ENCODE data around the gene POR. TPM values are rescaled to one million over a fixed set of nuclear protein-coding genes. Genes with fewer than 3 reads are reported as not detected.

POR gene
- total and polyA plus RNA-seq, 2 of the 13 experiments (the other 11 are each of a cell fraction or from before 2014, with no cell fraction given) = 145 to 266 TPM

DNA sequence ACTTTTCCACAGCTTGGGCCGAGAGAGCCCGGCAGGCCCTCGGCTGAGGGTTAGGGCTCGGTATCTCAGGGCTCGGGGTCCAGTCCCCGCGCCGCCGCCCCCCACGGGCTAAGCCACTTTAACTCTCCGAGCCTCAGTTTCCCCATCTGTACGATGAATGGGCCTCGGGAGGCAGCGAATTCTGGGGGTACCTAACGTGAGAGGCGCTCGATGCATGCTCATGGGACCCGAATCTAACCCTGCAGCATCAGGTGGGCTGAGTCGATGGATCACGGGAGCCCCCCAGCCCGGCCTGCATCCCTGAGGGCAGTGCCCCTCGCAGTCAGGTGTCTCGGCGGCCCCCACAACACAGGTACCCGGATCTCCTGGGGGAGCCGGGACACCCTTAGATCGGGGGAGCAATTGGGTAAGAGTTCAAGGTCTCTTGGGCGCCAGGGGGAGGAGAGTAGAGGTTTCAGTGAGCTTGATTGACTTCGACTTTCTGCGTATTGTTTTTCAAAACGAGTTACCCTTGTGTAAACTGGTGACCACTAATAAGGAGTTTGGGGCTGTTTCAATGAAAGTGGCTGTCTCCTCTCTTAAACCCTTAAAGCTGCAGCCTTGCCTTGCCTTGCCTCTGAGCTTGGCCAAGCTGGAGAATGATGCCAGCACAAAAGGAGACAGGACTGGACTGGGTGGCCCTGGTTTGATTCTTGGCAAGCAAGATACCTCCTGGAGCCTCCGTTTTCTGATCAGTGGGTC lies 631 bp downstream of the POR start (continued):
- TF ChIP-seq ZNF274 (CRISPR knock-in tag; IDR thresholded peaks at IDR 0.05) (no peak), TBP (CRISPR knock-in tag; IDR thresholded peaks at IDR 0.05) (no peak), SALL1 (CRISPR knock-in tag; IDR thresholded peaks at IDR 0.05) (peak; percentile 17), ZNF782 (CRISPR knock-in tag; IDR thresholded peaks at IDR 0.05; ENCODE audit: borderline replicate concordance) (no peak), KDM5B (CRISPR knock-in tag; IDR thresholded peaks at IDR 0.05; ENCODE audit: borderline replicate concordance) (no peak), ZNF460 (CRISPR knock-in tag; IDR thresholded peaks at IDR 0.05; ENCODE audit: borderline replicate concordance) (no peak), CENPT (CRISPR knock-in tag; IDR thresholded peaks at IDR 0.05; ENCODE audit: low read depth) (0 out of 2 replicates have a peak, but pooled peaks have one; percentile 3), SP2 (CRISPR knock-in tag; IDR thresholded peaks at IDR 0.05) (no peak), ZFAT (CRISPR knock-in tag; conservative IDR thresholded peaks at IDR 0.05) (no peak), CEBPB (IDR thresholded peaks at IDR 0.05; ENCODE audit: borderline replicate concordance, low read depth, low read length) (no peak; the same call in 1 of the 2 replicates), ZNF251 (CRISPR knock-in tag; IDR thresholded peaks at IDR 0.05) (no peak), ZNF720 (CRISPR knock-in tag; IDR thresholded peaks at IDR 0.05) (no peak), ZNF20 (CRISPR knock-in tag; IDR thresholded peaks at IDR 0.05) (0 out of 2 replicates have a peak, but pooled peaks have one; percentile 5)
- TF ChIP-seq, protein P1, sequence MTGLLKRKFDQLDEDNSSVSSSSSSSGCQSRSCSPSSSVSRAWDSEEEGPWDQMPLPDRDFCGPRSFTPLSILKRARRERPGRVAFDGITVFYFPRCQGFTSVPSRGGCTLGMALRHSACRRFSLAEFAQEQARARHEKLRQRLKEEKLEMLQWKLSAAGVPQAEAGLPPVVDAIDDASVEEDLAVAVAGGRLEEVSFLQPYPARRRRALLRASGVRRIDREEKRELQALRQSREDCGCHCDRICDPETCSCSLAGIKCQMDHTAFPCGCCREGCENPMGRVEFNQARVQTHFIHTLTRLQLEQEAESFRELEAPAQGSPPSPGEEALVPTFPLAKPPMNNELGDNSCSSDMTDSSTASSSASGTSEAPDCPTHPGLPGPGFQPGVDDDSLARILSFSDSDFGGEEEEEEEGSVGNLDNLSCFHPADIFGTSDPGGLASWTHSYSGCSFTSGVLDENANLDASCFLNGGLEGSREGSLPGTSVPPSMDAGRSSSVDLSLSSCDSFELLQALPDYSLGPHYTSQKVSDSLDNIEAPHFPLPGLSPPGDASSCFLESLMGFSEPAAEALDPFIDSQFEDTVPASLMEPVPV (CRISPR knock-in tag; IDR thresholded peaks at IDR 0.05) = no peak; the same call in 1 of the 2 replicates
- TF ChIP-seq, protein P2, sequence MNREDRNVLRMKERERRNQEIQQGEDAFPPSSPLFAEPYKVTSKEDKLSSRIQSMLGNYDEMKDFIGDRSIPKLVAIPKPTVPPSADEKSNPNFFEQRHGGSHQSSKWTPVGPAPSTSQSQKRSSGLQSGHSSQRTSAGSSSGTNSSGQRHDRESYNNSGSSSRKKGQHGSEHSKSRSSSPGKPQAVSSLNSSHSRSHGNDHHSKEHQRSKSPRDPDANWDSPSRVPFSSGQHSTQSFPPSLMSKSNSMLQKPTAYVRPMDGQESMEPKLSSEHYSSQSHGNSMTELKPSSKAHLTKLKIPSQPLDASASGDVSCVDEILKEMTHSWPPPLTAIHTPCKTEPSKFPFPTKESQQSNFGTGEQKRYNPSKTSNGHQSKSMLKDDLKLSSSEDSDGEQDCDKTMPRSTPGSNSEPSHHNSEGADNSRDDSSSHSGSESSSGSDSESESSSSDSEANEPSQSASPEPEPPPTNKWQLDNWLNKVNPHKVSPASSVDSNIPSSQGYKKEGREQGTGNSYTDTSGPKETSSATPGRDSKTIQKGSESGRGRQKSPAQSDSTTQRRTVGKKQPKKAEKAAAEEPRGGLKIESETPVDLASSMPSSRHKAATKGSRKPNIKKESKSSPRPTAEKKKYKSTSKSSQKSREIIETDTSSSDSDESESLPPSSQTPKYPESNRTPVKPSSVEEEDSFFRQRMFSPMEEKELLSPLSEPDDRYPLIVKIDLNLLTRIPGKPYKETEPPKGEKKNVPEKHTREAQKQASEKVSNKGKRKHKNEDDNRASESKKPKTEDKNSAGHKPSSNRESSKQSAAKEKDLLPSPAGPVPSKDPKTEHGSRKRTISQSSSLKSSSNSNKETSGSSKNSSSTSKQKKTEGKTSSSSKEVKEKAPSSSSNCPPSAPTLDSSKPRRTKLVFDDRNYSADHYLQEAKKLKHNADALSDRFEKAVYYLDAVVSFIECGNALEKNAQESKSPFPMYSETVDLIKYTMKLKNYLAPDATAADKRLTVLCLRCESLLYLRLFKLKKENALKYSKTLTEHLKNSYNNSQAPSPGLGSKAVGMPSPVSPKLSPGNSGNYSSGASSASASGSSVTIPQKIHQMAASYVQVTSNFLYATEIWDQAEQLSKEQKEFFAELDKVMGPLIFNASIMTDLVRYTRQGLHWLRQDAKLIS (CRISPR knock-in tag; IDR thresholded peaks at IDR 0.05) = no peak; the same call in 1 of the 2 replicates
- TF ChIP-seq, protein P3, sequence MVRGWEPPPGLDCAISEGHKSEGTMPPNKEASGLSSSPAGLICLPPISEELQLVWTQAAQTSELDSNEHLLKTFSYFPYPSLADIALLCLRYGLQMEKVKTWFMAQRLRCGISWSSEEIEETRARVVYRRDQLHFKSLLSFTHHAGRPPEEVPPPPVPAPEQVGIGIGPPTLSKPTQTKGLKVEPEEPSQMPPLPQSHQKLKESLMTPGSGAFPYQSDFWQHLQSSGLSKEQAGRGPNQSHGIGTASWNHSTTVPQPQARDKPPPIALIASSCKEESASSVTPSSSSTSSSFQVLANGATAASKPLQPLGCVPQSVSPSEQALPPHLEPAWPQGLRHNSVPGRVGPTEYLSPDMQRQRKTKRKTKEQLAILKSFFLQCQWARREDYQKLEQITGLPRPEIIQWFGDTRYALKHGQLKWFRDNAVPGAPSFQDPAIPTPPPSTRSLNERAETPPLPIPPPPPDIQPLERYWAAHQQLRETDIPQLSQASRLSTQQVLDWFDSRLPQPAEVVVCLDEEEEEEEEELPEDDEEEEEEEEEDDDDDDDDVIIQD (CRISPR knock-in tag; IDR thresholded peaks at IDR 0.05; ENCODE audit: low read depth) = no peak
- TF ChIP-seq, protein P4, sequence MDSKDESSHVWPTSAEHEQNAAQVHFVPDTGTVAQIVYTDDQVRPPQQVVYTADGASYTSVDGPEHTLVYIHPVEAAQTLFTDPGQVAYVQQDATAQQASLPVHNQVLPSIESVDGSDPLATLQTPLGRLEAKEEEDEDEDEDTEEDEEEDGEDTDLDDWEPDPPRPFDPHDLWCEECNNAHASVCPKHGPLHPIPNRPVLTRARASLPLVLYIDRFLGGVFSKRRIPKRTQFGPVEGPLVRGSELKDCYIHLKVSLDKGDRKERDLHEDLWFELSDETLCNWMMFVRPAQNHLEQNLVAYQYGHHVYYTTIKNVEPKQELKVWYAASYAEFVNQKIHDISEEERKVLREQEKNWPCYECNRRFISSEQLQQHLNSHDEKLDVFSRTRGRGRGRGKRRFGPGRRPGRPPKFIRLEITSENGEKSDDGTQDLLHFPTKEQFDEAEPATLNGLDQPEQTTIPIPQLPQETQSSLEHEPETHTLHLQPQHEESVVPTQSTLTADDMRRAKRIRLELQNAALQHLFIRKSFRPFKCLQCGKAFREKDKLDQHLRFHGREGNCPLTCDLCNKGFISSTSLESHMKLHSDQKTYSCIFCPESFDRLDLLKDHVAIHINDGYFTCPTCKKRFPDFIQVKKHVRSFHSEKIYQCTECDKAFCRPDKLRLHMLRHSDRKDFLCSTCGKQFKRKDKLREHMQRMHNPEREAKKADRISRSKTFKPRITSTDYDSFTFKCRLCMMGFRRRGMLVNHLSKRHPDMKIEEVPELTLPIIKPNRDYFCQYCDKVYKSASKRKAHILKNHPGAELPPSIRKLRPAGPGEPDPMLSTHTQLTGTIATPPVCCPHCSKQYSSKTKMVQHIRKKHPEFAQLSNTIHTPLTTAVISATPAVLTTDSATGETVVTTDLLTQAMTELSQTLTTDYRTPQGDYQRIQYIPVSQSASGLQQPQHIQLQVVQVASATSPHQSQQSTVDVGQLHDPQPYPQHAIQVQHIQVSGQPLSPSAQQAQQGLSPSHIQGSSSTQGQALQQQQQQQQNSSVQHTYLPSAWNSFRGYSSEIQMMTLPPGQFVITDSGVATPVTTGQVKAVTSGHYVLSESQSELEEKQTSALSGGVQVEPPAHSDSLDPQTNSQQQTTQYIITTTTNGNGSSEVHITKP (CRISPR knock-in tag; IDR thresholded peaks at IDR 0.05; ENCODE audit: low read depth) = peak; percentile 53; the same call in 1 of the 2 replicates
